Neural cell (in vitro differentiated cells): ENCODE results near the gene SLC2A13. TPM values are rescaled to one million over a fixed set of nuclear protein-coding genes. Genes with fewer than 3 reads are reported as not detected.

Source experiments
- H2AFZ ChIP-seq: fragments of 200-600, 300-800 bp; sonication (generic), shearing (Covaris generic); 2 replicates; pipeline ENCODE4 v1.6.0; 2014; ENCODE audit warnings: low read depth, mild to moderate bottlenecking, antibody characterized with exemption, low read length, moderate library complexity
- H3F3A ChIP-seq: fragments of 200-600 bp; shearing (Covaris generic); 2 replicates; pipeline ENCODE4 v1.6.1; 2016; ENCODE audit warnings: mild to moderate bottlenecking, moderate library complexity, mixed read lengths, antibody characterized with exemption, low read length; ENCODE audit not compliant: insufficient read depth, poor library complexity, severe bottlenecking
- H3K27ac ChIP-seq: fragments of 200-600, 300-800 bp; sonication (generic), shearing (Covaris generic); 2 replicates; pipeline ENCODE4 v1.5.1; 2014; ENCODE audit warnings: mild to moderate bottlenecking, low read length, moderate library complexity
- H3K27me3 ChIP-seq: fragments of 300-800, 200-600 bp; sonication (generic), shearing (Covaris generic); 2 replicates; pipeline ENCODE4 v1.6.0; 2014; ENCODE audit warnings: mild to moderate bottlenecking, low read depth, low read length, moderate library complexity; ENCODE audit not compliant: insufficient read depth
- H3K36me3 ChIP-seq: fragments of 300-800, 200-600 bp; sonication (generic), shearing (Covaris generic); 2 replicates; pipeline ENCODE4 v1.5.1; 2014; ENCODE audit warnings: mild to moderate bottlenecking, antibody characterized with exemption, low read length, moderate library complexity; ENCODE audit not compliant: insufficient read depth
- H3K4me2 ChIP-seq: fragments of 300-800, 200-600 bp; sonication (generic), shearing (Covaris generic); 2 replicates; pipeline ENCODE4 v1.6.0; 2014; ENCODE audit warnings: mild to moderate bottlenecking, low read length
- H3K4me3 ChIP-seq: fragments of 300-800, 200-600 bp; sonication (generic), shearing (Covaris generic); 2 replicates; pipeline ENCODE4 v1.5.1; 2014; ENCODE audit warnings: mild to moderate bottlenecking, low read length, moderate library complexity
- H3K79me2 ChIP-seq: fragments of 200-600 bp; shearing (Covaris generic); replicated peaks from 2 replicates; pipeline ENCODE4 v1.6.0; 2014; ENCODE audit warnings: mild to moderate bottlenecking, low read length, moderate library complexity; ENCODE audit not compliant: insufficient read depth
- H3K9ac ChIP-seq: fragments of 300-800, 200-600 bp; sonication (generic), shearing (Covaris generic); 2 replicates; pipeline ENCODE4 v1.6.1; 2016; ENCODE audit warnings: mild to moderate bottlenecking, low read length, mixed read lengths
- H3K9me2 ChIP-seq: fragments of 200-600 bp; shearing (Covaris generic); 2 replicates; pipeline ENCODE4 v1.6.1; 2016; ENCODE audit warnings: mild to moderate bottlenecking, low read length, mixed read lengths; ENCODE audit not compliant: insufficient read depth
- H3K9me3 ChIP-seq: fragments of 200-600, 300-800 bp; sonication (generic), shearing (Covaris generic); 2 replicates; pipeline ENCODE4 v1.6.1; 2016; ENCODE audit warnings: mild to moderate bottlenecking, mixed run types, low read length, moderate library complexity, mixed read lengths
- H4K20me1 ChIP-seq: fragments of 200-600 bp; shearing (Covaris generic); 2 replicates; pipeline ENCODE4 v1.6.1; 2016; ENCODE audit warnings: mild to moderate bottlenecking, mixed run types; ENCODE audit not compliant: insufficient read depth
- EP300 ChIP-seq: fragments of 450-650 bp; conservative IDR thresholded peaks from 2 replicates; pipeline ENCODE4 v1.6.1; 2014; ENCODE audit warnings: antibody characterized with exemption, mild to moderate bottlenecking, moderate library complexity; ENCODE audit not compliant: poor library complexity, severe bottlenecking
- EZH2 ChIP-seq: fragments of 200-600, 300-800 bp; shearing (Covaris generic), sonication (generic); IDR thresholded peaks from 2 replicates; pipeline ENCODE4 v1.6.1; 2014; ENCODE audit warnings: antibody characterized with exemption, low read length, borderline replicate concordance, mild to moderate bottlenecking; ENCODE audit not compliant: insufficient read depth, poor library complexity, severe bottlenecking
- MXI1 ChIP-seq: fragments of 450-650 bp; conservative IDR thresholded peaks from 2 replicates; pipeline ENCODE4 v1.6.1; 2014; ENCODE audit warnings: antibody characterized with exemption, mild to moderate bottlenecking; ENCODE audit not compliant: poor library complexity, severe bottlenecking
- POLR2AphosphoS5 ChIP-seq: IDR thresholded peaks from 2 replicates; pipeline ENCODE4 v1.6.1; 2012
- RAD21 ChIP-seq: fragments of 450-650 bp; conservative IDR thresholded peaks from 2 replicates; pipeline ENCODE4 v1.6.1; 2014; ENCODE audit warnings: antibody characterized with exemption, mild to moderate bottlenecking, moderate library complexity
- SMC3 ChIP-seq: fragments of 450-650 bp; conservative IDR thresholded peaks from 2 replicates; pipeline ENCODE4 v1.6.1; 2014; ENCODE audit warnings: antibody characterized with exemption, mild to moderate bottlenecking, moderate library complexity; ENCODE audit not compliant: poor library complexity
- TAF1 ChIP-seq: IDR thresholded peaks from 2 replicates; pipeline ENCODE4 v1.6.1; 2012; ENCODE audit warnings: low read depth
- polyA plus RNA-seq: library from polyadenylated mRNA; depleted of rRNA; stranded (reverse); fragments of >200 nt; gene quantifications from 2 replicates; pipeline ENCODE4 v1.2.3, GENCODE V29; 2014
- TF ChIP-seq, protein P1 (sequence below): IDR thresholded peaks from 2 replicates; pipeline ENCODE4 v1.6.1; 2012; ENCODE audit warnings: borderline replicate concordance
- TF ChIP-seq, protein P2 (sequence below): fragments of 450-650 bp; IDR thresholded peaks from 2 replicates; pipeline ENCODE4 v1.5.1; 2014; ENCODE audit warnings: antibody characterized with exemption, mild to moderate bottlenecking, moderate library complexity; ENCODE audit not compliant: poor library complexity, severe bottlenecking

Gene SLC2A13
- polyA plus RNA-seq, 1 donor from 2014 or later = 10.7 TPM

DNA sequence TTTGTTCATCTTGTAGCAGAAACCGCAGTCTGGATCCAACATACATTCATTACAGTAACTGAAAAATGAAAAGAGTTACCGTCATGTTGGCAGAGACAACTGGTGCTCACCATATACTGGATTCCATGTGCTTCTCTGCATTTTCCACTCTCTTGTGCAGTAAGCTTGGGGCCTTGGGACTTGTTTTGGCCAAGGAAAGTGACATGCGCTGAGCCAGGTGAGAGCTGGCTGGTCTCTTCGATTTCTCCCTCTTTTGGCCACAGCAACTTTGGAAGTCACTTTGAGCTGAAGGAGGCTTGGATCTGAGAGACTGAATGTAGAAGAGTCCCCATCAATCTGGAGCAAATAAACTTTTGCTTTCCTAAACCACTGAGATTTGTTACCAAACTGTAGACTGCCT lies 275.7 kb downstream of the SLC2A13 start:
- H3K4me3 ChIP-seq = no peak overlapping the region
- H2AFZ ChIP-seq = no peak overlapping the region
- H3K9ac ChIP-seq = no peak overlapping the region
- H3F3A ChIP-seq = no peaks in the 10 kb centered on the region
- no peaks in the 10 kb centered on the region for H4K20me1 ChIP-seq
- no peaks in the 10 kb centered on the region for H3K79me2 ChIP-seq
- H3K9me3 ChIP-seq = no peaks in the 10 kb centered on the region
- TF ChIP-seq RAD21 (no peak), EP300 (no peak), EZH2 (no peak), POLR2AphosphoS5 (no peak), SMC3 (no peak), TAF1 (no peak), MXI1 (no peak)
- TF ChIP-seq, protein P1, sequence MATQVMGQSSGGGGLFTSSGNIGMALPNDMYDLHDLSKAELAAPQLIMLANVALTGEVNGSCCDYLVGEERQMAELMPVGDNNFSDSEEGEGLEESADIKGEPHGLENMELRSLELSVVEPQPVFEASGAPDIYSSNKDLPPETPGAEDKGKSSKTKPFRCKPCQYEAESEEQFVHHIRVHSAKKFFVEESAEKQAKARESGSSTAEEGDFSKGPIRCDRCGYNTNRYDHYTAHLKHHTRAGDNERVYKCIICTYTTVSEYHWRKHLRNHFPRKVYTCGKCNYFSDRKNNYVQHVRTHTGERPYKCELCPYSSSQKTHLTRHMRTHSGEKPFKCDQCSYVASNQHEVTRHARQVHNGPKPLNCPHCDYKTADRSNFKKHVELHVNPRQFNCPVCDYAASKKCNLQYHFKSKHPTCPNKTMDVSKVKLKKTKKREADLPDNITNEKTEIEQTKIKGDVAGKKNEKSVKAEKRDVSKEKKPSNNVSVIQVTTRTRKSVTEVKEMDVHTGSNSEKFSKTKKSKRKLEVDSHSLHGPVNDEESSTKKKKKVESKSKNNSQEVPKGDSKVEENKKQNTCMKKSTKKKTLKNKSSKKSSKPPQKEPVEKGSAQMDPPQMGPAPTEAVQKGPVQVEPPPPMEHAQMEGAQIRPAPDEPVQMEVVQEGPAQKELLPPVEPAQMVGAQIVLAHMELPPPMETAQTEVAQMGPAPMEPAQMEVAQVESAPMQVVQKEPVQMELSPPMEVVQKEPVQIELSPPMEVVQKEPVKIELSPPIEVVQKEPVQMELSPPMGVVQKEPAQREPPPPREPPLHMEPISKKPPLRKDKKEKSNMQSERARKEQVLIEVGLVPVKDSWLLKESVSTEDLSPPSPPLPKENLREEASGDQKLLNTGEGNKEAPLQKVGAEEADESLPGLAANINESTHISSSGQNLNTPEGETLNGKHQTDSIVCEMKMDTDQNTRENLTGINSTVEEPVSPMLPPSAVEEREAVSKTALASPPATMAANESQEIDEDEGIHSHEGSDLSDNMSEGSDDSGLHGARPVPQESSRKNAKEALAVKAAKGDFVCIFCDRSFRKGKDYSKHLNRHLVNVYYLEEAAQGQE = no peak
- TF ChIP-seq, protein P2, sequence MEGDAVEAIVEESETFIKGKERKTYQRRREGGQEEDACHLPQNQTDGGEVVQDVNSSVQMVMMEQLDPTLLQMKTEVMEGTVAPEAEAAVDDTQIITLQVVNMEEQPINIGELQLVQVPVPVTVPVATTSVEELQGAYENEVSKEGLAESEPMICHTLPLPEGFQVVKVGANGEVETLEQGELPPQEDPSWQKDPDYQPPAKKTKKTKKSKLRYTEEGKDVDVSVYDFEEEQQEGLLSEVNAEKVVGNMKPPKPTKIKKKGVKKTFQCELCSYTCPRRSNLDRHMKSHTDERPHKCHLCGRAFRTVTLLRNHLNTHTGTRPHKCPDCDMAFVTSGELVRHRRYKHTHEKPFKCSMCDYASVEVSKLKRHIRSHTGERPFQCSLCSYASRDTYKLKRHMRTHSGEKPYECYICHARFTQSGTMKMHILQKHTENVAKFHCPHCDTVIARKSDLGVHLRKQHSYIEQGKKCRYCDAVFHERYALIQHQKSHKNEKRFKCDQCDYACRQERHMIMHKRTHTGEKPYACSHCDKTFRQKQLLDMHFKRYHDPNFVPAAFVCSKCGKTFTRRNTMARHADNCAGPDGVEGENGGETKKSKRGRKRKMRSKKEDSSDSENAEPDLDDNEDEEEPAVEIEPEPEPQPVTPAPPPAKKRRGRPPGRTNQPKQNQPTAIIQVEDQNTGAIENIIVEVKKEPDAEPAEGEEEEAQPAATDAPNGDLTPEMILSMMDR = no peak
- no peak overlapping the region for H3K4me2 ChIP-seq
- H3K9me2 ChIP-seq = no peaks in the 10 kb centered on the region
- H3K27ac ChIP-seq = no peak overlapping the region
- H3K27me3 ChIP-seq = no peaks in the 10 kb centered on the region
- H3K36me3 ChIP-seq = no peaks in the 10 kb centered on the region

GRCh38 chr12:39824505-39825212 lies 281.2 kb downstream of the SLC2A13 start:
- no peaks in the 10 kb centered on the region for H3F3A ChIP-seq
- no peaks in the 10 kb centered on the region for H3K36me3 ChIP-seq
- H3K9ac ChIP-seq = no peak overlapping the region
- H3K79me2 ChIP-seq = no peaks in the 10 kb centered on the region
- no peak overlapping the region for H3K4me2 ChIP-seq
- no peak overlapping the region for H3K27ac ChIP-seq
- H3K9me2 ChIP-seq = no peaks in the 10 kb centered on the region
- no peaks in the 10 kb centered on the region for H3K9me3 ChIP-seq
- H3K27me3 ChIP-seq = no peaks in the 10 kb centered on the region
- TF ChIP-seq, protein P1 = no peak
- TF ChIP-seq SMC3 (peak; percentile 73), RAD21 (peak; percentile 77), MXI1 (no peak)
- TF ChIP-seq, protein P2 = peak; percentile 69
- no peaks in the 10 kb centered on the region for H4K20me1 ChIP-seq
- no peak overlapping the region for H3K4me3 ChIP-seq
- peak overlapping the region; percentile 7 for H2AFZ ChIP-seq
